MCF 10A (cell line): ENCODE data around the gene QKI. TPM values are rescaled to one million over a fixed set of nuclear protein-coding genes. Genes with fewer than 3 reads are reported as not detected.
"Not testable (repeated sequence)": the region's sequence is repeated elsewhere in the genome, so short reads cannot be mapped to it uniquely, and the experiment has no call there.

Source experiments
- BruUV-seq: library from RNA; stranded (reverse); fragments of 400-500 nt; replicated peaks from 2 replicates; lab custom pipeline; 2021; lab: Mats Ljungman, UMichigan
- CTCF ChIA-PET: fragments of 300-600 bp; sonication (Branson Sonifier 250); formaldehyde crosslinking; extraction: SDS; loops from one replicate; lab custom pipeline; 2021; ENCODE audit warnings: antibody characterized with exemption, inconsistent platforms; lab: Yijun Ruan, JAX
- POLR2A ChIA-PET: fragments of 300-600, 350-650 bp; sonication (Branson Sonifier 250); formaldehyde crosslinking; extraction: SDS; loops from one replicate; lab custom pipeline; 2020; ENCODE audit warnings: antibody characterized with exemption, inconsistent platforms; lab: Yijun Ruan, JAX
- DNase-seq: peaks from one replicate; pipeline ENCODE4 v3.0.0-alpha.2; 2018; ENCODE audit not compliant: unreplicated experiment
- H3K27ac Mint-ChIP-seq: one replicate; pipeline ENCODE4 v1.8.0; 2022; ENCODE audit warnings: mild to moderate bottlenecking, low read depth, mixed read lengths; ENCODE audit not compliant: unreplicated experiment
- H3K27me3 Mint-ChIP-seq: one replicate; pipeline ENCODE4 v1.8.0; 2022; ENCODE audit warnings: mixed read lengths; ENCODE audit not compliant: insufficient read depth, unreplicated experiment
- H3K36me3 Mint-ChIP-seq: one replicate; pipeline ENCODE4 v1.8.0; 2022; ENCODE audit warnings: mild to moderate bottlenecking, moderate library complexity, mixed read lengths; ENCODE audit not compliant: insufficient read depth, unreplicated experiment
- H3K4me1 Mint-ChIP-seq: one replicate; pipeline ENCODE4 v1.8.0; 2022; ENCODE audit warnings: mixed read lengths; ENCODE audit not compliant: insufficient read depth, unreplicated experiment
- H3K4me3 Mint-ChIP-seq: one replicate; pipeline ENCODE4 v1.8.0; 2022; ENCODE audit warnings: mild to moderate bottlenecking, moderate library complexity, mixed read lengths; ENCODE audit not compliant: unreplicated experiment
- H3K9me3 Mint-ChIP-seq: one replicate; pipeline ENCODE4 v1.8.0; 2022; ENCODE audit warnings: mixed read lengths; ENCODE audit not compliant: unreplicated experiment
- intact Hi-C: fragments of 100-400 bp; cut with micrococcal nuclease; formaldehyde crosslinking; loops from 2 replicates; pipeline ENCODE4 v1.14.1; 2022
- total RNA-seq: library from RNA; stranded (reverse); gene quantifications from 2 replicates; pipeline ENCODE4 v1.2.3, GENCODE V29; 2022
- TF ChIP-seq, protein P1 (sequence below): fragments of 200-600 bp; IDR thresholded peaks from one replicate; pipeline ENCODE4 v1.8.0; 2022; ENCODE audit warnings: antibody characterized with exemption, mild to moderate bottlenecking; ENCODE audit not compliant: unreplicated experiment

The QKI gene
- total RNA-seq, 1 experiment from 2014 or later, result 272 TPM

GRCh38 chr6:163380216-163380615, 34.3 kb upstream of the QKI start:
- CTCF ChIA-PET, result no interaction called here
- POLR2A ChIA-PET, result interaction anchor here (1.0 kb wide), 1 partner anchor 36 kb away, joined by 3 read pairs; no protein-coding TSS in a partner anchor
- no peaks in the 10 kb centered on the region for H3K27me3 Mint-ChIP-seq
- H3K4me1 Mint-ChIP-seq, result no peaks in the 10 kb centered on the region
- H3K27ac Mint-ChIP-seq, result no peak overlapping the region
- no peaks in the 10 kb centered on the region for H3K9me3 Mint-ChIP-seq
- intact Hi-C loops, result no loop called here
- H3K36me3 Mint-ChIP-seq, result no peaks in the 10 kb centered on the region
- DNase-seq, result no peak
- TF ChIP-seq, protein P1, sequence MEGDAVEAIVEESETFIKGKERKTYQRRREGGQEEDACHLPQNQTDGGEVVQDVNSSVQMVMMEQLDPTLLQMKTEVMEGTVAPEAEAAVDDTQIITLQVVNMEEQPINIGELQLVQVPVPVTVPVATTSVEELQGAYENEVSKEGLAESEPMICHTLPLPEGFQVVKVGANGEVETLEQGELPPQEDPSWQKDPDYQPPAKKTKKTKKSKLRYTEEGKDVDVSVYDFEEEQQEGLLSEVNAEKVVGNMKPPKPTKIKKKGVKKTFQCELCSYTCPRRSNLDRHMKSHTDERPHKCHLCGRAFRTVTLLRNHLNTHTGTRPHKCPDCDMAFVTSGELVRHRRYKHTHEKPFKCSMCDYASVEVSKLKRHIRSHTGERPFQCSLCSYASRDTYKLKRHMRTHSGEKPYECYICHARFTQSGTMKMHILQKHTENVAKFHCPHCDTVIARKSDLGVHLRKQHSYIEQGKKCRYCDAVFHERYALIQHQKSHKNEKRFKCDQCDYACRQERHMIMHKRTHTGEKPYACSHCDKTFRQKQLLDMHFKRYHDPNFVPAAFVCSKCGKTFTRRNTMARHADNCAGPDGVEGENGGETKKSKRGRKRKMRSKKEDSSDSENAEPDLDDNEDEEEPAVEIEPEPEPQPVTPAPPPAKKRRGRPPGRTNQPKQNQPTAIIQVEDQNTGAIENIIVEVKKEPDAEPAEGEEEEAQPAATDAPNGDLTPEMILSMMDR, result no peak
- BruUV-seq, result no TSS peak
- H3K4me3 Mint-ChIP-seq, result no peak overlapping the region

DNA sequence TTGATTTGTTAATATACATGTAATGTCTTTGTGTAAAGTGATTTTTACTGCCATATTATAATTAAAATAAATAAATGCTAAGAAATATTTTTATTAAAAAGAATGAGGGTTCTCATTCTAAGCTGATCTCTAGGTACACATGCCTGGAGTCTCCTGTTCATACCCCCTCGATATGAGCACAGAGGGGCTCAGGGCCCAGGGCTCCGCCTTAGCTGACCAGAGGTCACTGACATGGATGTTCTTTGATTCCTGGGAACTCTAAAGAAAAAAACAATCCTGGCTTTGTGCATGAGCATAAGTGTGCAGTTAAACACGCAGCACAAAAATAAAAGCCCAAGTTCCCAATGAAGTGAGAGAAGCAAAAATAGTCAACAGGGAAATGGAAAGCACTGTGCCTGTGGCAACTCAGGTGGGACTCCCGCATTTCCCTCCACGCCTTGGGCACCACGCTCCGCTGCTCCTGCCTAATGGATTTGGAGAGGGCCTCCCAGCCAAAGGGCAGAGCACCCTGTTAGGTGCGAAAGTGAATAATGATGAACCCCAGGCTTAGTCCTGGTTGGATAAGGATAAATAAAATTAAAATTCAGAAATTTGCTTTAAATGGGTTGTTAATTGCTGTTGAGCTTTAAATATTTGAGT, 33.3 kb upstream of the QKI start:
- CTCF ChIA-PET, result no interaction called here
- H3K4me3 Mint-ChIP-seq, result no peak overlapping the region
- TF ChIP-seq, protein P1, result no peak
- no peaks in the 10 kb centered on the region for H3K4me1 Mint-ChIP-seq
- intact Hi-C loops, result no loop called here
- no peaks in the 10 kb centered on the region for H3K9me3 Mint-ChIP-seq
- POLR2A ChIA-PET, result interaction anchor here (0.7 to 1.2 kb wide), 2 partner anchors 11 to 86 kb away, joined by 3 read pairs; no protein-coding TSS in a partner anchor
- H3K36me3 Mint-ChIP-seq, result no peaks in the 10 kb centered on the region
- no peak overlapping the region for H3K27ac Mint-ChIP-seq
- no peak for DNase-seq
- no TSS peak for BruUV-seq
- H3K27me3 Mint-ChIP-seq, result no peaks in the 10 kb centered on the region

- not testable (repeated sequence) for H3K36me3 Mint-ChIP-seq
Measured at GRCh38 chr6:163383396-163383795, 31.1 kb upstream of the QKI start.

GRCh38 chr6:163383912-163384311, 30.6 kb upstream of the QKI start:
- H3K27ac Mint-ChIP-seq, result no peak overlapping the region
- BruUV-seq, result no TSS peak
- ChIA-PET POLR2A (no interaction called here), CTCF (no interaction called here)
- no peaks in the 10 kb centered on the region for H3K27me3 Mint-ChIP-seq
- no peak overlapping the region for H3K4me3 Mint-ChIP-seq
- DNase-seq, result peak; percentile 38
- intact Hi-C loops, result no loop called here
- TF ChIP-seq, protein P1, result no peak
- no peaks in the 10 kb centered on the region for H3K9me3 Mint-ChIP-seq
- no peaks in the 10 kb centered on the region for H3K36me3 Mint-ChIP-seq
- peaks cover 6% of the 10 kb centered on the region for H3K4me1 Mint-ChIP-seq

More at GRCh38 chr6:163383396-163383795, 31.1 kb upstream of the QKI start:
- H3K4me1 Mint-ChIP-seq, intact Hi-C loops, POLR2A ChIA-PET, BruUV-seq, H3K27me3 Mint-ChIP-seq, H3K4me3 Mint-ChIP-seq, DNase-seq, H3K27ac Mint-ChIP-seq, H3K9me3 Mint-ChIP-seq: not testable (repeated sequence)
- CTCF ChIA-PET, result interaction anchor here (0.6 kb wide), 1 partner anchor 200 kb away, joined by 4 read pairs; no protein-coding TSS in a partner anchor
